HCT116 (cell line): ENCODE results near the gene MAP3K12. TPM values are rescaled to one million over a fixed set of nuclear protein-coding genes. Genes with fewer than 3 reads are reported as not detected.

Experiments used
- ATAC-seq: fragments of 200-7000 bp; cut with Tn5 transposase; 2 replicates; pipeline ENCODE4 v1.9.1; 2020; ENCODE audit warnings: mild to moderate bottlenecking, moderate library complexity
- BruUV-seq: library from RNA; stranded (reverse); fragments of 400-500 nt; replicated peaks from 2 replicates; lab custom pipeline; 2021; lab: Mats Ljungman, UMichigan
- CTCF ChIA-PET: fragments of 300-600 bp; sonication (Branson Sonifier 250); formaldehyde crosslinking; loops from one replicate; lab custom pipeline; 2021; ENCODE audit warnings: antibody characterized with exemption; lab: Charles Lee
- POLR2A ChIA-PET: fragments of 300-600, 350-600 bp; sonication (Branson Sonifier 250); formaldehyde crosslinking; loops from one replicate; lab custom pipeline; 2021; ENCODE audit warnings: antibody characterized with exemption; lab: Charles Lee
- RAD21 ChIA-PET, 2 experiments: fragments of 300-600 bp; sonication (Branson Sonifier 250); formaldehyde crosslinking; loops; one replicate each; lab custom pipeline; 2023; ENCODE audit warnings: low total read pairs in 2 of 2; ENCODE audit not compliant: uncharacterized antibody in 2 of 2, unreplicated experiment in 2 of 2, low non-redundant PET in 1 of 2; lab: Charles Lee
- DNase-seq: peaks from one replicate; pipeline ENCODE4 v3.0.0-alpha.2; 2010; ENCODE audit warnings: low read depth, low spot score
- H2AFZ ChIP-seq: fragments of 200-600 bp; shearing (Covaris generic), sonication (generic); 2 replicates; pipeline ENCODE4 v1.6.1; 2017; ENCODE audit warnings: low read depth, mixed run types, mixed read lengths, antibody characterized with exemption, low read length; ENCODE audit not compliant: poor library complexity, severe bottlenecking
- H3K27ac ChIP-seq: 2 replicates; pipeline ENCODE4 v1.5.1; 2012; ENCODE audit warnings: low read depth, low read length
- H3K27me3 ChIP-seq: fragments of 200-600 bp; sonication (generic); 2 replicates; pipeline ENCODE4 v1.6.1; 2016; ENCODE audit warnings: mixed run types, low read length, mixed read lengths; ENCODE audit not compliant: insufficient read depth
- H3K36me3 ChIP-seq, 2 experiments: fragments of 200-500 bp in 1 of 2; fragments of 200-600 bp in 1 of 2; sonication (Bioruptor generic) in 1 of 2; sonication (generic) in 1 of 2; 2 replicates each; pipeline versions ENCODE4 v1.5.1 to v1.6.1; 2014 to 2016; ENCODE audit warnings: low read length in 2 of 2, inconsistent platforms in 1 of 2, mixed read lengths in 1 of 2, mixed run types in 1 of 2; ENCODE audit not compliant: insufficient read depth in 2 of 2, control insufficient read depth in 1 of 2
- H3K4me1 ChIP-seq, 2 experiments: fragments of 200-600 bp in 1 of 2; sonication (generic) in 1 of 2; 2 replicates each; pipeline versions ENCODE4 v1.5.1 to v1.6.1; 2012 to 2017; ENCODE audit warnings: low read length in 2 of 2, inconsistent platforms in 1 of 2, mild to moderate bottlenecking in 1 of 2, mixed read lengths in 1 of 2, mixed run types in 1 of 2, moderate library complexity in 1 of 2; ENCODE audit not compliant: insufficient read depth in 2 of 2, control insufficient read depth in 1 of 2
- H3K4me2 ChIP-seq: fragments of 200-600 bp; sonication (generic); 2 replicates; pipeline ENCODE4 v1.6.1; 2017; ENCODE audit warnings: mixed run types, low read length, mixed read lengths
- H3K4me3 ChIP-seq, 2 experiments: fragments of 200-600 bp in 1 of 2; sonication (generic) in 1 of 2; replicated peaks in 1 of 2; 2 replicates each; pipeline ENCODE4 v1.5.1; 2011 to 2016; ENCODE audit warnings: low read length in 2 of 2, control low read depth in 1 of 2, low read depth in 1 of 2, mild to moderate bottlenecking in 1 of 2, mixed read lengths in 1 of 2, mixed run types in 1 of 2
- H3K79me2 ChIP-seq: fragments of 200-600 bp; sonication (generic); 2 replicates; pipeline ENCODE4 v1.6.1; 2017; ENCODE audit warnings: mild to moderate bottlenecking, mixed run types, low read length, moderate library complexity, mixed read lengths; ENCODE audit not compliant: insufficient read depth
- H3K9ac ChIP-seq: fragments of 200-600 bp; sonication (generic); 2 replicates; pipeline ENCODE4 v1.6.1; 2016; ENCODE audit warnings: low read length, mixed read lengths
- H3K9me2 ChIP-seq: fragments of 200-600 bp; sonication (generic), shearing (Covaris generic); 2 replicates; pipeline ENCODE4 v1.6.1; 2017; ENCODE audit warnings: mixed run types, mild to moderate bottlenecking, moderate library complexity; ENCODE audit not compliant: insufficient read depth
- H3K9me3 ChIP-seq, 2 experiments: fragments of 200-500 bp in 1 of 2; fragments of 200-600 bp in 1 of 2; sonication (Bioruptor generic) in 1 of 2; sonication (generic) in 1 of 2; 2 replicates each; pipeline ENCODE4 v1.6.1; 2014 to 2017; ENCODE audit warnings: low read length in 2 of 2, mixed read lengths in 2 of 2, inconsistent platforms in 1 of 2, low read depth in 1 of 2, mild to moderate bottlenecking in 1 of 2, mixed run types in 1 of 2, moderate library complexity in 1 of 2; ENCODE audit not compliant: control insufficient read depth in 1 of 2, insufficient read depth in 1 of 2
- H4K20me1 ChIP-seq: fragments of 200-600 bp; sonication (generic), shearing (Covaris generic); 2 replicates; pipeline ENCODE4 v1.6.1; 2017; ENCODE audit warnings: mixed run types, mild to moderate bottlenecking, moderate library complexity; ENCODE audit not compliant: insufficient read depth
- CEBPB ChIP-seq: IDR thresholded peaks from 2 replicates; pipeline ENCODE4 v1.6.1; 2012; ENCODE audit warnings: low read depth
- JUND ChIP-seq: IDR thresholded peaks from 2 replicates; pipeline ENCODE4 v1.6.1; 2012
- REST ChIP-seq: IDR thresholded peaks from 2 replicates; pipeline ENCODE4 v1.6.1; 2012; ENCODE audit warnings: low read depth
- SIN3A ChIP-seq: IDR thresholded peaks from 2 replicates; pipeline ENCODE4 v1.6.1; 2012; ENCODE audit warnings: low read depth
- intact Hi-C: fragments of 100-400 bp; cut with micrococcal nuclease; formaldehyde crosslinking; loops from 2 replicates; pipeline ENCODE4 v1.10.0; 2022
- total RNA-seq: library from RNA; stranded (reverse); gene quantifications from one replicate; pipeline ENCODE4 v1.2.1, GENCODE V29; 2021; ENCODE audit not compliant: unreplicated experiment

MAP3K12 gene
- total RNA-seq, 1 experiment from 2014 or later = 16.3 TPM

DNA sequence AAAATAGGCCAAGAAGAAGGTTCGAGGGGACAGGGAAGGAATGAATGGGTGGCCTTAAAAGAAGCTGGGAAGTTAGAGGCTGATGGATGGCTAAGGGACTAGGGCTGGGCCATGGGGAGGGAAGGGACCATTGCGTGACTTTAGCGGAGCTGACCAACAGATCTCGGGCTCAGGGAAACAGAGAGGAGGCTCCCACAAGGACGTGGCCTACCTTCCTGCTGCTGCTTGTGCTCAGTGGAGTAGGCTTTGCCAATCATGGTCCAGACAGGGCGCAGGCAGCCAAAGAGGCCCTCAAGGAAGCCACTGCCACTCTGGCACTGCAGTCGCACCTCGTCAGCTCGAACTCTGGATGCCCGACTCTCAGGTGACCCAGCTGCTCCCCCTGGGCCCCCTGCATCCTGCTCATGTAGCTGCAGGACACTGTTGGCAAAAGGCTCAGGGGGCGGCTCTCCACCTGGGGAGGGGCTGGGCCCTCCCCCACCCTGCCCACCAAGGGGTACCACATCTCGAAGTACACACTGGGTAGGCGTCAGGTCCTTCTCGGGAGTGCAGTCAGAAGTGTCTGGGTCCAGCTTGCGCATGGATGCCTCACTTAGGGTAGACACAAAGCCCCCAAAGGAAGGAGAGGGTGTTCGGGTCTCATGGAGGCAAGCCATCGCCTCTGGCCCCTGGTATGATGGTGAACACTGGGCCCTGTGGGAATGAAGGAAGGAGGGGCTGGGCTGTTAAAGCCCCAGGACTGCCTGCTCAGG lies 12.3 kb downstream of the MAP3K12 start:
- H3K9ac ChIP-seq = no peak overlapping the region
- TF ChIP-seq SIN3A (no peak), CEBPB (no peak), JUND (no peak), REST (no peak)
- intact Hi-C loops = no loop called here
- RAD21 ChIA-PET = no interaction called here
- no TSS peak for BruUV-seq
- DNase-seq = no peak
- H3K9me3 ChIP-seq = no peaks in the 10 kb centered on the region
- no peaks in the 10 kb centered on the region for H3K9me2 ChIP-seq
- no peaks in the 10 kb centered on the region for H3K27me3 ChIP-seq
- H4K20me1 ChIP-seq = no peaks in the 10 kb centered on the region; the same call in 1 of the 2 replicates
- no peak for ATAC-seq
- peaks cover 11 to 27% of the 10 kb centered on the region in 2 experiments; a peak in 3 of 4 replicates for H3K36me3 ChIP-seq
- POLR2A ChIA-PET = no interaction called here
- H3K4me3 ChIP-seq = no peak overlapping the region
- no peak overlapping the region for H3K27ac ChIP-seq
- H2AFZ ChIP-seq = no peak overlapping the region
- no peak overlapping the region for H3K4me2 ChIP-seq
- peaks cover 0 to 2% of the 10 kb centered on the region in 2 experiments; a peak in 2 of 4 replicates for H3K4me1 ChIP-seq
- CTCF ChIA-PET = no interaction called here
- H3K79me2 ChIP-seq = peaks cover 3% of the 10 kb centered on the region; the same call in 1 of the 2 replicates
